ENCODE data around the gene TYROBP. TPM values are rescaled to one million over a fixed set of nuclear protein-coding genes. Genes with fewer than 3 reads are reported as not detected.

Gene TYROBP
- total RNA-seq, 1 experiment from 2014 or later: not detected

- no peak overlapping the region for H3K27ac ChIP-seq (ENCODE audit: insufficient read length, low read depth, low read length)
- Mint-ChIP-seq H3K4me1 (peaks cover 17 to 35% of the 10 kb centered on the region in 2 experiments), H3K9me3 (no peaks in the 10 kb centered on the region; a peak in 1 of 5 replicates), H3K36me3 (ENCODE audit: insufficient read depth in 1 of 3, low read depth in 3 of 3) (peaks cover 9 to 33% (median 27%) of the 10 kb centered on the region in 3 experiments; a peak in 6 of 7 replicates), H3K27me3 (ENCODE audit: low read depth) (peaks cover 12% of the 10 kb centered on the region), H3K27ac (peak overlapping the region in 2 of 3 experiments; percentile 84 to 95; a peak in 3 of 7 replicates), H3K4me3 (peak overlapping the region; percentile 90 to 99)
- peak; percentile 65 for DNase-seq
- H3K23ac ChIP-seq (ENCODE audit: insufficient read length, low read depth, low read length): no peak overlapping the region
- H3T11ph ChIP-seq (ENCODE audit: low read length): no peak overlapping the region
- WGBS (ENCODE audit: extremely low coverage, insufficient read length, low lambda C conversion rate): no CpG with 5 or more reads among the region's 43 CpGs
- H2BK20ac ChIP-seq (ENCODE audit: low read depth, low read length, poor library complexity, severe bottlenecking): no peak overlapping the region
- peak overlapping the region; percentile 49 for H3K9ac ChIP-seq (ENCODE audit: extremely low read depth, insufficient read length, low read length)
- H3K23me2 ChIP-seq (ENCODE audit: insufficient read length, low read depth, low read length, poor library complexity, severe bottlenecking): peaks cover 10% of the 10 kb centered on the region
- H3K9me3 ChIP-seq (ENCODE audit: control insufficient read depth, low read depth, low read length): no peaks in the 10 kb centered on the region
- H3K27me3 ChIP-seq (ENCODE audit: insufficient read depth, low read length): no peaks in the 10 kb centered on the region
- H4K8ac ChIP-seq (replicated peaks; ENCODE audit: insufficient read length, low read depth, low read length): no peak overlapping the region
- H2AFZ ChIP-seq (ENCODE audit: low read length): no peak overlapping the region
- H2BK120ac ChIP-seq (ENCODE audit: low read depth, low read length, poor library complexity, severe bottlenecking): no peak overlapping the region
- no peak overlapping the region for H3K56ac ChIP-seq (ENCODE audit: insufficient read length, low read depth, low read length)
- no peak for TF ChIP-seq CTCF (conservative IDR thresholded peaks at IDR 0.05)
- H3K18ac ChIP-seq (ENCODE audit: insufficient read length, low read depth, low read length): no peak overlapping the region
- no peak overlapping the region for H3K4ac ChIP-seq (ENCODE audit: low read depth, low read length)
- no peak overlapping the region for H4K5ac ChIP-seq (ENCODE audit: insufficient read length, low read depth, low read length)
- peaks cover 5% of the 10 kb centered on the region; the same call in 1 of the 2 replicates for H3K4me1 ChIP-seq (ENCODE audit: insufficient read depth, low read length)
- peak overlapping the region; percentile 78 for H3K4me2 ChIP-seq (ENCODE audit: insufficient read depth, insufficient read length, low read length)
- H3K79me1 ChIP-seq (ENCODE audit: insufficient read depth, low read depth, low read length, poor library complexity, severe bottlenecking): peaks cover 3% of the 10 kb centered on the region
- no peaks in the 10 kb centered on the region for H3K79me2 ChIP-seq (ENCODE audit: insufficient read depth, low read length)
- no peak overlapping the region for H2AK5ac ChIP-seq (ENCODE audit: insufficient read length, low read length)
- no peak overlapping the region for H2BK12ac ChIP-seq (ENCODE audit: insufficient read length, low read depth, low read length)
- peak overlapping the region; percentile 62; the same call in 1 of the 2 replicates for H3K14ac ChIP-seq (ENCODE audit: insufficient read depth, low read length)
- H4K91ac ChIP-seq (ENCODE audit: insufficient read length, low read depth, low read length): no peak overlapping the region
- H2BK5ac ChIP-seq (ENCODE audit: insufficient read length, low read length): no peak overlapping the region
- H2BK15ac ChIP-seq (ENCODE audit: low read depth, low read length): no peak overlapping the region
- no peaks in the 10 kb centered on the region for H4K20me1 ChIP-seq (ENCODE audit: control insufficient read depth, insufficient read depth, insufficient read length)
These were observed 8.4 kb downstream of the TYROBP start for GRCh38 chr19:35899547-35900214.
